Panc1 (cell line): ENCODE data around the gene SMAP1. TPM values are rescaled to one million over a fixed set of nuclear protein-coding genes. Genes with fewer than 3 reads are reported as not detected.

Source experiments
- ATAC-seq: fragments of 200-7000 bp; cut with Tn5 transposase; 2 replicates; pipeline ENCODE4 v1.9.1; 2020; ENCODE audit warnings: mild to moderate bottlenecking, moderate library complexity
- BruUV-seq: library from RNA; stranded (reverse); fragments of 400-500 nt; replicated peaks from 2 replicates; lab custom pipeline; 2021; lab: Mats Ljungman, UMichigan
- CTCF ChIA-PET: fragments of 300-600 bp; sonication (Branson Sonifier 250); formaldehyde crosslinking; loops from one replicate; lab custom pipeline; 2022; ENCODE audit warnings: antibody characterized with exemption; lab: Charles Lee
- POLR2A ChIA-PET: fragments of 300-600 bp; sonication (Branson Sonifier 250); formaldehyde crosslinking; loops from one replicate; lab custom pipeline; 2022; ENCODE audit warnings: antibody characterized with exemption; lab: Charles Lee
- DNase-seq: peaks from one replicate; pipeline ENCODE4 v3.0.0-alpha.2; 2010; ENCODE audit warnings: low read depth, low spot score
- H3K27ac ChIP-seq: 2 replicates; pipeline ENCODE4 v1.5.1; 2011; ENCODE audit warnings: mild to moderate bottlenecking, low read length, inconsistent platforms
- H3K27me3 ChIP-seq: fragments of 200-500 bp; sonication (Bioruptor generic); 2 replicates; pipeline ENCODE4 v1.6.0; 2014; ENCODE audit warnings: low read length, inconsistent platforms; ENCODE audit not compliant: control insufficient read depth, insufficient read depth
- H3K36me3 ChIP-seq: fragments of 200-500 bp; sonication (Bioruptor generic); 2 replicates; pipeline ENCODE4 v1.5.1; 2014; ENCODE audit warnings: inconsistent platforms, mild to moderate bottlenecking, low read length, moderate library complexity; ENCODE audit not compliant: control insufficient read depth, insufficient read depth
- H3K4me1 ChIP-seq: 2 replicates; pipeline ENCODE4 v1.5.1; 2011; ENCODE audit warnings: inconsistent platforms, mild to moderate bottlenecking, low read length, moderate library complexity; ENCODE audit not compliant: control insufficient read depth, insufficient read depth
- H3K4me3 ChIP-seq, 2 experiments: 2 replicates each; pipeline ENCODE4 v1.5.1; 2011 to 2012; ENCODE audit warnings: low read depth in 2 of 2, low read length in 2 of 2, mild to moderate bottlenecking in 2 of 2, inconsistent platforms in 1 of 2, moderate library complexity in 1 of 2
- H3K9me3 ChIP-seq: fragments of 200-500 bp; sonication (Bioruptor generic); 2 replicates; pipeline ENCODE4 v1.5.1; 2014; ENCODE audit warnings: low read depth, mild to moderate bottlenecking, inconsistent platforms, low read length, moderate library complexity; ENCODE audit not compliant: control insufficient read depth, insufficient read depth
- CTCF ChIP-seq: fragments of 450-650 bp; IDR thresholded peaks from 2 replicates; pipeline ENCODE4 v1.5.1; 2017; ENCODE audit warnings: mild to moderate bottlenecking
- POLR2AphosphoS5 ChIP-seq: IDR thresholded peaks from 2 replicates; pipeline ENCODE4 v1.6.1; 2012; ENCODE audit warnings: mild to moderate bottlenecking, low read depth, low read length, moderate library complexity
- REST ChIP-seq, 2 experiments: IDR thresholded peaks; 2 replicates each; pipeline ENCODE4 v1.6.1; 2011 to 2012; ENCODE audit warnings: low read depth in 2 of 2, control low read depth in 1 of 2, low read length in 1 of 2, mild to moderate bottlenecking in 1 of 2, moderate library complexity in 1 of 2; ENCODE audit not compliant: insufficient read depth in 1 of 2
- SIN3A ChIP-seq: IDR thresholded peaks from 2 replicates; pipeline ENCODE4 v1.6.1; 2012; ENCODE audit warnings: low read depth, mild to moderate bottlenecking, low read length, moderate library complexity, borderline replicate concordance; ENCODE audit not compliant: insufficient read depth
- TCF7L2 ChIP-seq: IDR thresholded peaks from 2 replicates; pipeline ENCODE4 v1.6.1; 2011; ENCODE audit warnings: mild to moderate bottlenecking, low read depth, low read length, inconsistent platforms
- in situ Hi-C: cut with HindIII; loops from 2 replicates; pipeline ENCODE4 v1.10.0; 2016; ENCODE audit warnings: low sequenced_read_pairs, low pct_unique_long_range_greater_than_20kb
- intact Hi-C: fragments of 100-400 bp; cut with micrococcal nuclease; formaldehyde crosslinking; loops from one replicate; pipeline ENCODE4 v1.10.0; 2022; ENCODE audit not compliant: unreplicated experiment
- total RNA-seq: library from RNA; stranded (reverse); gene quantifications from one replicate; pipeline ENCODE4 v1.2.1, GENCODE V29; 2021; ENCODE audit not compliant: unreplicated experiment

The SMAP1 gene
- total RNA-seq, 1 experiment from 2014 or later = 41.9 TPM

- intact Hi-C loops (loop anchor here (5.0 kb wide), 1 partner anchor 304 kb away; no protein-coding TSS in a partner anchor), in situ Hi-C loops (no loop called here)
- ChIA-PET CTCF (interaction anchor here (2.0 kb wide), 1 partner anchor 176 kb away, joined by 20 read pairs; no protein-coding TSS in a partner anchor), POLR2A (no interaction called here)
- Histone ChIP-seq H3K9me3 (no peaks in the 10 kb centered on the region), H3K27ac (no peak overlapping the region), H3K4me1 (no peaks in the 10 kb centered on the region), H3K27me3 (no peaks in the 10 kb centered on the region), H3K36me3 (no peaks in the 10 kb centered on the region), H3K4me3 (no peak overlapping the region)
- BruUV-seq = no TSS peak
- TF ChIP-seq REST (IDR thresholded peaks at IDR 0.05; ENCODE audit: insufficient read depth in 1 of 2, low read depth in 2 of 2, low read length in 1 of 2) (no peak), POLR2AphosphoS5 (no peak), CTCF (no peak), TCF7L2 (no peak)
- DNase-seq = no peak
- ATAC-seq = no peak
These were observed 40.8 kb downstream of the SMAP1 start for GRCh38 chr6:70708448-70708847.

- ChIA-PET POLR2A (no interaction called here), CTCF (interaction anchor here (0.7 to 1.0 kb wide), 2 partner anchors 16 to 246 kb away, joined by 3 read pairs; no protein-coding TSS in a partner anchor)
- Histone ChIP-seq H3K36me3 (no peaks in the 10 kb centered on the region), H3K9me3 (peaks cover 12% of the 10 kb centered on the region; the same call in 1 of the 2 replicates), H3K4me1 (no peaks in the 10 kb centered on the region), H3K4me3 (no peak overlapping the region), H3K27ac (no peak overlapping the region), H3K27me3 (no peaks in the 10 kb centered on the region)
- TF ChIP-seq SIN3A (no peak), REST (IDR thresholded peaks at IDR 0.05; ENCODE audit: insufficient read depth in 1 of 2, low read depth in 2 of 2, low read length in 1 of 2) (no peak)
- intact Hi-C loops (loop anchor here (5.0 kb wide), 1 partner anchor 302 kb away; no protein-coding TSS in a partner anchor), in situ Hi-C loops (no loop called here)
- no TSS peak for BruUV-seq
- DNase-seq (no peak), ATAC-seq (no peak)
These were observed 42.1 kb downstream of the SMAP1 start for GRCh38 chr6:70709826-70710225.
